HG02943 (cell line): ENCODE data around the gene KIAA1217.

Source experiments
- ATAC-seq: cut with Tn5 transposase; IDR thresholded peaks from one replicate; pipeline ENCODE4 v1.9.1; 2021; ENCODE audit warnings: mild to moderate bottlenecking, low read depth, moderate library complexity; ENCODE audit not compliant: unreplicated experiment

KIAA1217 gene

DNA sequence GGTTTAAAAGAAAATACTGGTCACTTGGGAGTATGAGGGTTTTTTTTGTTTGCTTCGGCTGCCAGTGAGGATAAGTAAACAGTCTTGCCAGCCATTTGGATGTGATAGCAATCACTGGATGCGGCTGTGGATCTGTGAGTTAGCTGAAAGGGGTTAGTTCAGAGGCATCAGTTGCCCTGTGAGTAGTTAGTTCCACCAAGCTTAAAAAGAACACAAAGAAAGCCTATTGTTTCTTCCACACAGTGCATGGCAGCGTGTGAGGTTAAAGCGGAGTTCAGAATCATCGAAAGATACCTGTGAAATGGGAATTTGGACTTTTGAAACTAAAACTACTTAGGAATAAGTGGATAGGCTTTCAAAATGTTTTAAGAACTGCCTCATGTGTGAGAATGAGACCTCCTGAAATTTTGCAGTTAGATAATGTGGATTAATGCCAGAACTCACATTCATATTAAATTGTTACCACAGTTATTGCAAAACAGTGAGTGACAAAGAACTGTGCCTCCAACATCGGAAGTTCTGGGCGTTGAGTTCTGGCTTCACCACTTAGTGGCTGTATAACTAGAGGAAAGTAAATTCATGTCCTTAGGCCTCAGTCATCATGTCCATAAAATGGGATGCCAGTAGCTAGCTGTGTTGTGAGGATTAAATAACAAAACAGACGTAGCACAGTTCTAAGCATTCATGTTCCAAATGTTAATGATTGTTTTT lies 31.3 kb downstream of the KIAA1217 start:
- ATAC-seq, result no peak

DNA sequence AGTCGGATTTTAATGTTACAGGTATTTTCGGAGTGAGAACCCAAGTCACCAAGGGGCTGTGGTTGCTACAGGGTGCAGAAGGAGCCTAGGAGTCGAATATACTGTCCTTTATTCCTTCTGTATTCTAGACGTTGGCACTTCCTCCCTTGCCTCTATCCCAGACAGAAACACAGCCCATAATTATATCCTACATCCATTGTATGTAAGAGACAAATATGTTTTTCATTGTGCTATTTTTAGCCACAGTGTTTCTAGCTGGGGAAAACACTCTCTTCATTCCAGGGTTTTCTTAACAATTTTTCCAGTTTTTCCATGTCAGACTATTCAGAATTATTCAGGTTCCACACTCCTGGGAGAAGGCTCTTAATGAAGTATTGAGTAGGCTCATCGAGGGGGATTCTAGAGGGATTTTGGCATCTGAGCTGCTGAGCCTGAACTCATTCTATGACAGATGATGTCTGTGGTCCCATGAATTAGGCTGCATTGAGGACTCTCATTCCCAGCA lies 32.6 kb downstream of the KIAA1217 start:
- no peak for ATAC-seq

DNA sequence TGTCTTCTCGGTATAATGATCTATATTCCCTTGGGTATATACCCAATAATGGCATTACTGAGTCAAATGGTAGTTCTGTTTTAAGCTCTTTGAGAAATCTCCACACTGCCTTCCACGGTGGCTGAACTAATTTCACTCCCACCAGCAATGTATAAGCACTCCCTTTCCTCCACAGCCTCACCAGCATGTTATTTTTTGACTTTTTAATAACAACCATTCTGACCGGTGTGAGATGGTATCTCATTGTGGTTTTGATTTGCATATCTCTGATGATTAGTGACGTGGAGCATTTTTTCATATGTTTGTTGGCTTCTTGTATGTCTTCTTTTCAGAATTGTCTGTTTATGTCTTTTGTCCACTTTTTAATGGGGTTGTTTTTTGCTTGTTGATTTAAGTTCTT lies 33.6 kb downstream of the KIAA1217 start:
- no peak for ATAC-seq

GRCh38 chr10:24246365-24246764 lies 37.4 kb downstream of the KIAA1217 start:
- ATAC-seq, result no peak

DNA sequence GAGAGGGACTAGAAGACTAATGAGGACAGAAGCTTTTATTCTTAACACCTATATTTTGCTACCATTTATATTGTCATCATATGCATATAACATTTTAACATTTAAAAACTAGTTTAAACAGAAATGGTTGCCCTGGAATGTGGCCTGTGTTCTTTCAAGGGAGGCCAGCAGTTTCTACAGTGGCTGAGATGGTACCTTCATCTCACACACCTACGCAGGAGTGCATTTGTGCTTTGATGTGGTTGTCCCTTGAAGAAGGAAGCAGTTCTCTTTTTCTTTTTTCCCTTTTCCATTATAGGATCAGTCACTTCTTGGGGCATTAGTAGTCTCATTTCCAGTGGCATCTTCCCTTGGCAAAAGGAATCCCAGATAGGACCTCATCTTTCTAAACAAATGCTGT lies 38.9 kb downstream of the KIAA1217 start:
- no peak for ATAC-seq

- ATAC-seq, result no peak
Measured at GRCh38 chr10:24249829-24250415, 41.0 kb downstream of the KIAA1217 start.

GRCh38 chr10:24251547-24251946 lies 42.6 kb downstream of the KIAA1217 start:
- no peak for ATAC-seq

DNA sequence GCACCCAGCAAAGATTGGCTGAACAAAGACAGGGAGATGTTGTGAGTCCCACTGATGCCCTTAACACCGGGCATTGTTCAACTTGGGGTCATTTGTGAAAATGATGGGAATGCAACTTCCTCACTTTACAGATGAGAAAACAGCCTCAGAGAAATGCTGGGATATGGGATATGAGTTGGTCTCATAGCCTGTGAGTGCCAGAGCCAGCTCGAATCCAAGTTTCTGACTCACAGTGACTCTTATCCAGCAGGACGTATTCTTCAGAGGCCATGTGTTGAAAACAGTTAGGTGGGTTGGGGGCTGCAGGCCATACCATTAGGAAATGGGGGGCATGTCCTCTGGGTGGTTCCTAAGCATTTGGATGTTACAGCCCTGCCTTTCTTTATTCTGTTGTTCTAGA lies 45.2 kb downstream of the KIAA1217 start:
- ATAC-seq, result no peak

DNA sequence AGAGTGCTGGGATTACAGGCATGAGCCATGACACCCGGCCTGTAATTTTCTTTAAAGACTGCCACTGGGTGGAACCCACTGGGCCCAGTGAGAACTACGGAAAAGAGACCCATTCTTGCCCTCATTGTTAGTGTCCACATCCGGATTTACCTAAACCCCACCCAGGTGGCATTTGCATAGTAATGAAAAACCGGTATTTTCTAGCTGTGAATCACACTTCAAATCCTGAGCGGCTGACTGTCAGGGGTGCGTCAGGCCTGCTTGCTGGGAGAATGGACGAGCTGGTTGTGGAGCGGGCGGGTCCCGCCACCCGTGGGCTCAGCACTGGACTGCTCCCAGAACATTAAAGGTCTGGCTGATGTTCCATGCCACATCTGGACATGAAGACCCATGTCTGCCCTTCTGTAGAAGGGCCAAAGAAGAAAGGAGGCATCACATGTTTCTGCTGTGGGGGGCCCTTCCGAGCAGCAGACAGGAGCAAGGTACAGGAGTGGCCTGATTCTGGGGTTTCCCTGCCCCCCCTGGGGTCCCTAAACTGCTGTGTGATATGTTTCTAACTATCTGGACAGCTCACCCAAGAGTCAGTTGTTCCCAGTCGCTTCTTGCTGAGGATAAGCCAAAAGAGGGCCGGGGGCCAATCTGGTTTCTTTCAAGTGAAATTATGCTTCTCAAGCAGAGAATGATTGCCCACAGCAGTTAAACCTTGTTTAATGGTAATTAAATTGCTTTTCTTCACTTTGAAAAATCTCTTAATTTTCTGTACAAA lies 46.4 kb downstream of the KIAA1217 start:
- no peak for ATAC-seq

DNA sequence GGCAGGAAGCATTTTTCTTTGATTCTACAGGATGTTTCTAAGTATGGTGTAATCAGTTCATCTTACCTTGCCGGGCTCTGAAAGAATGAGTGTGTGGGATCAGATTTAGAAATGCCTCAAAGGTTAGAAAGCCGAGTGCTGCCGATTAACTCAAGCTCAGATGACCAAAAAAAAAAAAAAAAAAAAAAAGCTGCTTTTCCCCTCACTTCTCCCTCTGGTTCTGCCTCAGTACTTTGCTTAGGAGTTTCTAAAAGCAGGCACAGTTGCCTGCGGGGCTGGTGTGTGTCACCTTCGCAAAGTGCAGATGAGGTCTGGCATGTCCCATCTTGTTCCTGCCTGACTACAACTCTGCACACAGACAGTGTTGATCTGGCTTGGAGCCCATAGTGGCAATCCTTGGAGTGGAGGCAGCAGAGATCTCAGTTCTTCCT lies 47.0 kb downstream of the KIAA1217 start:
- no peak for ATAC-seq

DNA sequence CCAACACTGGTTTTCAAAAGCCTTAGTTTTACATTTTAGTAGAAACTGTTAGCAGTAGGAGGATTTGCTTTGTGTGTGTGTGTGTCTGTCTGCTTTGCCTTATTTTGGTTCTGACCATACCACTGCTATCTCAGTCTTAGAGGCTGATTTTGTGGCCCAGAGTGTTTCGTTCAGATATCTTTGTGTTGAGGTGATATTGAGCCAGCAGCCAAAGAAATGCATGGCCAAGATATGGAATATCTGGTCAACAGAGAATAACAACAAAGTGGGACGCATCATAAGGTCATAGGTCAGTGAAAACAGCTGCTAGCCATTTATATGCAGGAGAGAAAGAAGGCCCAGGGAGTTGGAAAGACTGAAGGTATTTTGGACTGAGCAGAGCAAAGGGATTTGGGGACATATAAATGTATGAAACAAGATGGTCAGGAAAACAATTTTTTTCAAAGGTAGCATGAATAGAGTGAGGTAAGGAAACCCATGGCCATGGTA lies 47.7 kb downstream of the KIAA1217 start:
- ATAC-seq, result no peak

- ATAC-seq, result no peak
Measured at GRCh38 chr10:24257588-24257987, 48.6 kb downstream of the KIAA1217 start.

GRCh38 chr10:24259365-24260130 lies 50.6 kb downstream of the KIAA1217 start:
- ATAC-seq, result no peak

DNA sequence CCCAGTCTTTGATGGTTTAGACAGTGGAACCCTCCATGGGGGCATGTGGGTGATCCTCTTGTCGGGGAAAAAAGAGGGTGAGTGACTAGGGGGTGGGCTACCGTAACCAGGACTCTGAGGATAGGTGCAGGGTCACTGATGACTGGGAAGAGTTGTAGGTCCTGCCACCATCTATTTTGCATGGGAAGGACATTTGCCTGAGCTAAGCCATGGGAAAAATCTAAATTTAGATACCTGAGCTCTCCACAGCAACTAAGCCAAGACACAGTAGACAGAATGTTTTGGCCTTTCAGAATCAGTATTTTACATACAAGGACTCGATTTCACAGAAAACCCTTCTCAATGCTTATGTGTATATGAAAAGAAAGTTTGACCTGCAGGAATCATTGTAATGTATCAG lies 52.7 kb downstream of the KIAA1217 start:
- no peak for ATAC-seq

GRCh38 chr10:24262929-24263590 lies 54.1 kb downstream of the KIAA1217 start:
- no peak for ATAC-seq

DNA sequence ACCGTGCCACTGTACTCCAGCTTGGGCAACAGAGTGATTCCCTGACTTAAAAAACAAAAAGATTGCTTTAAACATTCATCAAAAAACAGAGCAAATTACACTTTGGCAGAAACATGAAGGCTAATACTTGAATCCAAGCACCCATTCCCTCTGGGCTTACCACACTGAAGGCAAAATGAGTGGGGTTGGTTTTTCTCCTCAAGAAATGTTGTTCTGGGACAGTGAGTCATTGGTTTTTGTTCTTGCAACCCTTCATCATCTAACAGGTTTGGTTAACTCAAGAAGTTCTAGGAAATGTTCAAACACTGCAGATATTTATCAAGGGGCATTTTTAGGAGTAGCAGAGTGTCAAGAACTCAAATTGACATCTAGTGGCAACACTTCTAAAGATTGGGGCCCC lies 60.5 kb downstream of the KIAA1217 start:
- ATAC-seq, result no peak

DNA sequence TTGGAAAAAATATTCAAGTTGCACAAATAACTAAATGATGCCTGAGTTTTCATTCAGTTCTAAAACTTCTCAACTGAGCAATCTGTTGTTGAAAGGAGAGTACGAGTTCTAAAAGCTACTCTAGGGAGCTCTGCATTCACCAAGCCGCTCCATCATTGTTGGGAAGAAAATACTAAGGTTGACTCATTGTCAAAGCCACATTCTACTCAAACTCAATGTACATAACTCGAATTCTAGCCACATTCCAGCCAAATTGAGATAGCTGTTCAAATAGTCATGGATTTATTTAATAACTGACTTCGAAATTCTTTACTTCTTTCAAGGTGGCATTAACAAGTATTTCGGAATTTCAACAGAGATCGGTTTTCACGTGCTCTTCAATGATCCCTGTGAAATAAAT lies 63.4 kb downstream of the KIAA1217 start:
- ATAC-seq, result no peak

DNA sequence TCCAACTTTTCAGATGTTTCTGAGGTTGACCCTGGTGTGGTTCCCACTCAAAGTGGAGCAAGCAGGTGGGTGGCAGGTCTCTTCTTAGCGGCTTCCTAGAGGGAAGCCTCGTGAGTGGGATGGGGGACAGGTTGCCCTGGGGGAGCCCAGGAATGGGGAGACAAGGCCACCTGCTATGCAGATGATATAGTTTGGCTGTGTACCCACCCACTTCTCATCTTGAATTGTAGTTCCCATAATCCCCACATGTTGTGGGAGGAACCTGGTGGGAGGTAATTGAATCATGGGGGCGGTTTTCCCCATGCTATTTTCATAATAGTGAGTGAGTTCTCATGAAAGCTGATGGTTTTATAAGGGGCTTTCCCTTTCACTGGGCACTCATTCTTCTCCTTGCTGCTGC lies 68.3 kb downstream of the KIAA1217 start:
- no peak for ATAC-seq

GRCh38 chr10:24277771-24278170 lies 68.8 kb downstream of the KIAA1217 start:
- no peak for ATAC-seq
